Lower lobe of right lung (tissue), 2 donors: ENCODE data around the gene ROS1. TPM values are rescaled to one million over a fixed set of nuclear protein-coding genes. Genes with fewer than 3 reads are reported as not detected.

Experiments
- ATAC-seq, 2 donors: fragments of 200-7000 bp; cut with Tn5 transposase; one replicate each; pipeline ENCODE4 v1.9.1; 2020 to 2022; ENCODE audit warnings: mild to moderate bottlenecking in 2 of 2, moderate library complexity in 2 of 2
- DNase-seq: peaks from one replicate; pipeline ENCODE4 v3.0.0-alpha.2; 2020
- H3K27ac ChIP-seq: fragments of 200-600 bp; one replicate; pipeline ENCODE4 v1.8.0; 2022
- H3K27me3 ChIP-seq: fragments of 200-600 bp; one replicate; pipeline ENCODE4 v1.8.0; 2022; ENCODE audit warnings: low read depth
- H3K36me3 ChIP-seq: fragments of 200-600 bp; one replicate; pipeline ENCODE4 v1.8.0; 2022; ENCODE audit warnings: mild to moderate bottlenecking
- H3K4me1 ChIP-seq: fragments of 200-600 bp; one replicate; pipeline ENCODE4 v1.8.0; 2022
- H3K4me3 ChIP-seq: fragments of 200-600 bp; one replicate; pipeline ENCODE4 v1.8.0; 2022; ENCODE audit warnings: mild to moderate bottlenecking
- H3K9me3 ChIP-seq: fragments of 200-600 bp; one replicate; pipeline ENCODE4 v1.8.0; 2022
- intact Hi-C: fragments of 100-400 bp; cut with DNase I; formaldehyde crosslinking; loops from one replicate; pipeline ENCODE4 v1.11.0; 2022
- total RNA-seq: library from RNA; stranded (reverse); fragmentation: NEBNext Ultra II Directional; extraction: Animal tissue kit (Norgen Biotek cat#: 25700); gene quantifications from one replicate; pipeline ENCODE4 v1.2.1, GENCODE V29; 2021
- TF ChIP-seq, protein P1 (sequence below): fragments of 200-600 bp; IDR thresholded peaks from one replicate; pipeline ENCODE4 v1.8.0; 2022; ENCODE audit warnings: antibody characterized with exemption, mild to moderate bottlenecking
- donor health status: DM: no; HTN: yes; CAD: no; lungs with severe emphysema.

The ROS1 gene
- total RNA-seq, 1 donor from 2014 or later: 151 TPM

DNA sequence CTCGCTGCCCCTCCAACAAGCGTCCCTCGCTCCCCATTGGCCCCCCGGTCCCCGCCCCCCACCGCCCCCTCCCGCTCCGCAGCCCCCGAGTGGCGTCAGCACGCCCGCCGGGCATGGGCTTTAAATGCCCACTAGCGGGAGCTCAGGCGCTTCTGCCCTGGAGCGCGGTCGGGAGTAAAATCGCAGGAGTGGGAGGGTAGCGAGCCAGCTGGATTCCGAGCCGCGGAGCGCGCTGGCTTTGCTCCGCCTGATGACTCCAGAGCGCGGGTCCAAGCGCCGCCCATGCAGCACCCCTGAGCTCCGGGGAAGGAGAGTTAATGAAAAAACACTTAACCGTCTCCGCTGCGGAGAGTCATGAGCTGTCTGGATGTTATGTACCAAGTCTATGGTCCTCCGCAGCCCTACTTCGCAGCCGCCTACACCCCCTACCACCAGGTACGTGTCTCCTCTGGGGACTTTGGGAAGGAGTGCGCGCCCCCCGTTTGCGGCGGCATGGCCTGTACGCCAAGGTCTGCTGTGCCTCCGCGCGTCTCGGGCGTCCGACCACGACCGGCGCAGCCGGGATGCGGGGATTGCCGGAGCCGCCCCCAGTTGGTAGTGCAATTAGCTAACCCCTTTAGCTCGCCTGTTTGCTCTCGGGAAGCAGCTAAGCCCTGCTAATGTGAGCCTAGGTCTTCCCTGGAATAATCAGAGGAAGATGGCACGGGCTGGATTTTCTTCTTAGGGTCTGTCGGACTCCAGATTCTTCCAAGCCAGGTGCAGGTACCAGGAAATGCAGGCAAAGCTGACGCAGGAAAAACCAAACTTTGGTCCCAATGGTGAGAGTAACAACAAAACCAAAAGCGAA, 160.1 kb downstream of the ROS1 start, which contains the start of gene VGLL2:
VGLL2 (plus strand) TSS at position 149 of the 847 bp plus-strand sequence; CDS start at position 355, 206 bp downstream.
- TF ChIP-seq, protein P1, sequence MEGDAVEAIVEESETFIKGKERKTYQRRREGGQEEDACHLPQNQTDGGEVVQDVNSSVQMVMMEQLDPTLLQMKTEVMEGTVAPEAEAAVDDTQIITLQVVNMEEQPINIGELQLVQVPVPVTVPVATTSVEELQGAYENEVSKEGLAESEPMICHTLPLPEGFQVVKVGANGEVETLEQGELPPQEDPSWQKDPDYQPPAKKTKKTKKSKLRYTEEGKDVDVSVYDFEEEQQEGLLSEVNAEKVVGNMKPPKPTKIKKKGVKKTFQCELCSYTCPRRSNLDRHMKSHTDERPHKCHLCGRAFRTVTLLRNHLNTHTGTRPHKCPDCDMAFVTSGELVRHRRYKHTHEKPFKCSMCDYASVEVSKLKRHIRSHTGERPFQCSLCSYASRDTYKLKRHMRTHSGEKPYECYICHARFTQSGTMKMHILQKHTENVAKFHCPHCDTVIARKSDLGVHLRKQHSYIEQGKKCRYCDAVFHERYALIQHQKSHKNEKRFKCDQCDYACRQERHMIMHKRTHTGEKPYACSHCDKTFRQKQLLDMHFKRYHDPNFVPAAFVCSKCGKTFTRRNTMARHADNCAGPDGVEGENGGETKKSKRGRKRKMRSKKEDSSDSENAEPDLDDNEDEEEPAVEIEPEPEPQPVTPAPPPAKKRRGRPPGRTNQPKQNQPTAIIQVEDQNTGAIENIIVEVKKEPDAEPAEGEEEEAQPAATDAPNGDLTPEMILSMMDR: no peak
- ATAC-seq (peak; percentile 70 to 81), DNase-seq (peak; percentile 54)
- H3K9me3 ChIP-seq: no peaks in the 10 kb centered on the region
- no peaks in the 10 kb centered on the region for H3K36me3 ChIP-seq
- H3K27ac ChIP-seq: no peak within 1 kb of the TSS
- intact Hi-C loops: no loop called here
- peaks cover 86% of the 10 kb centered on the region for H3K27me3 ChIP-seq
- H3K4me1 ChIP-seq: peaks cover 22% of the 10 kb centered on the region
- H3K4me3 ChIP-seq: peak within 1 kb of the TSS; percentile 46

- TF ChIP-seq, protein P1: no peak
- intact Hi-C loops: no loop called here
- no peak overlapping the region for H3K27ac ChIP-seq
Observed at GRCh38 chr6:117264692-117265409, 160.9 kb downstream of the ROS1 start.

GRCh38 chr6:117264369-117264691, 161.4 kb downstream of the ROS1 start:
- no peak overlapping the region for H3K27ac ChIP-seq
- no peaks in the 10 kb centered on the region for H3K36me3 ChIP-seq
- intact Hi-C loops: no loop called here
- TF ChIP-seq, protein P1: no peak
- no peaks in the 10 kb centered on the region for H3K9me3 ChIP-seq
- DNase-seq: no peak
- ATAC-seq: peak in 1 of 2 donors; percentile 11
- H3K4me1 ChIP-seq: peaks cover 22% of the 10 kb centered on the region
- peaks cover 73% of the 10 kb centered on the region for H3K27me3 ChIP-seq
- H3K4me3 ChIP-seq: peak overlapping the region; percentile 46

More at GRCh38 chr6:117264692-117265409, 160.9 kb downstream of the ROS1 start:
- H3K4me3 ChIP-seq: peak overlapping the region; percentile 46
- no peaks in the 10 kb centered on the region for H3K9me3 ChIP-seq
- H3K27me3 ChIP-seq: peaks cover 78% of the 10 kb centered on the region
- H3K36me3 ChIP-seq: no peaks in the 10 kb centered on the region
- DNase-seq (no peak), ATAC-seq (peak; percentile 39 to 50)
- H3K4me1 ChIP-seq: peaks cover 22% of the 10 kb centered on the region

GRCh38 chr6:117263353-117263927, 162.3 kb downstream of the ROS1 start:
- Histone ChIP-seq H3K27ac (no peak overlapping the region), H3K4me3 (no peak overlapping the region), H3K36me3 (no peaks in the 10 kb centered on the region), H3K4me1 (peaks cover 22% of the 10 kb centered on the region), H3K27me3 (peaks cover 64% of the 10 kb centered on the region), H3K9me3 (no peaks in the 10 kb centered on the region)
- no peak for ATAC-seq
- intact Hi-C loops: no loop called here
- TF ChIP-seq, protein P1: no peak
- no peak for DNase-seq

DNA sequence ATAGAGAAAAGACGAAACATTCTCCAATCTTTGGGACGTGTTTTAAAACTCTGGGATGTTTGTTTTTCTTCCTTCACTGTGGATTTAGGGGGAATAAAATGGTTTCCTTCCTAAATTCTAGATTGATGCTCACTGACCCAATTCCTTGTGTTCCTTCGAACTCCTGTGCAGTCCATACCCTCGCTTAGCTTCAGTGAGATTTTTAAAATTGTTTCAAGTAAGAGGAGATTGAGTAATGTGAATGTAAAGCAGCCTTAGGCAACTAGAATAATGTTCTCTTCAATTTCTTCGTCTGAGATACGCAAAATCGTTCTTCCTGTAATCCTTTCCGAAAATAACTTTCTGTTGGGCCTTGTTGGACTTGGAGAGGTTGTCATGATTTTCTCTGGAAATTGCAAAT, 162.9 kb downstream of the ROS1 start:
- TF ChIP-seq, protein P1: no peak
- no peak for DNase-seq
- Histone ChIP-seq H3K27me3 (peaks cover 58% of the 10 kb centered on the region), H3K36me3 (no peaks in the 10 kb centered on the region), H3K4me3 (no peak overlapping the region), H3K4me1 (peaks cover 22% of the 10 kb centered on the region), H3K27ac (no peak overlapping the region), H3K9me3 (no peaks in the 10 kb centered on the region)
- intact Hi-C loops: no loop called here
- ATAC-seq: no peak
